ENCODE measurements around the gene IBTK.

- TF ChIP-seq CTCF (IDR thresholded peaks at IDR 0.05; ENCODE audit: low read depth, low read length, poor library complexity, severe bottlenecking) (no peak), EZH2phosphoT487 (IDR thresholded peaks at IDR 0.05; ENCODE audit: borderline replicate concordance, low read length) (no peak)
These were observed 19.8 kb downstream of the IBTK start for GRCh38 chr6:82227770-82228169.

Measured in DOHH2 (cell line).